Neuronal stem cell (in vitro differentiated cells): ENCODE measurements around the gene NEDD9.
A peak's percentile ranks its signal among the peaks of the same experiment; 100 is the strongest.

ENCODE experiments used
- DNase-seq: peaks from one replicate; pipeline ENCODE4 v3.0.0-alpha.2; 2013; ENCODE audit warnings: low spot score
- H2AFZ ChIP-seq: one replicate; pipeline ENCODE4 v1.6.1; 2013; ENCODE audit warnings: mild to moderate bottlenecking, low read length, inconsistent platforms
- H2AK5ac ChIP-seq: 2 replicates; pipeline ENCODE4 v1.6.1; 2013; ENCODE audit warnings: low read depth, mild to moderate bottlenecking, inconsistent platforms, low read length, moderate library complexity, mixed read lengths
- H2BK120ac ChIP-seq: 2 replicates; pipeline ENCODE4 v1.6.1; 2013; ENCODE audit warnings: low read depth, mild to moderate bottlenecking, inconsistent platforms, low read length, moderate library complexity, mixed read lengths
- H2BK12ac ChIP-seq: one replicate; pipeline ENCODE4 v1.6.1; 2013; ENCODE audit warnings: low read length, inconsistent platforms
- H2BK15ac ChIP-seq: 2 replicates; pipeline ENCODE4 v1.6.1; 2013; ENCODE audit warnings: mild to moderate bottlenecking, low read length, inconsistent platforms, mixed read lengths
- H2BK5ac ChIP-seq: one replicate; pipeline ENCODE4 v1.6.1; 2013; ENCODE audit warnings: inconsistent platforms, mild to moderate bottlenecking, low read length, moderate library complexity
- H3K14ac ChIP-seq: one replicate; pipeline ENCODE4 v1.6.1; 2013; ENCODE audit warnings: low read length, inconsistent platforms
- H3K18ac ChIP-seq: 2 replicates; pipeline ENCODE4 v1.6.1; 2013; ENCODE audit warnings: low read length, inconsistent platforms
- H3K23ac ChIP-seq: 2 replicates; pipeline ENCODE4 v1.6.1; 2013; ENCODE audit warnings: low read depth, mild to moderate bottlenecking, mixed read lengths, low read length, inconsistent platforms; ENCODE audit not compliant: poor library complexity
- H3K27ac ChIP-seq: replicated peaks from 3 replicates; pipeline ENCODE4 v1.5.1; 2013; ENCODE audit warnings: low read length, inconsistent platforms
- H3K27me3 ChIP-seq, 3 experiments: 2 replicates each; pipeline ENCODE4 v1.6.1; 2013; ENCODE audit warnings: low read length in 3 of 3, mild to moderate bottlenecking in 2 of 3, inconsistent platforms in 1 of 3, low read depth in 1 of 3, mixed read lengths in 1 of 3, moderate library complexity in 1 of 3; ENCODE audit not compliant: control insufficient read depth in 3 of 3, insufficient read depth in 3 of 3
- H3K36me3 ChIP-seq, 2 donors: replicated peaks in 1 of 2; 2 replicates each; pipeline ENCODE4 v1.6.1; 2013; ENCODE audit warnings: low read length in 2 of 2; ENCODE audit not compliant: control insufficient read depth in 2 of 2, insufficient read depth in 2 of 2
- H3K4ac ChIP-seq: 2 replicates; pipeline ENCODE4 v1.6.1; 2013; ENCODE audit warnings: inconsistent platforms, mild to moderate bottlenecking, low read length, moderate library complexity
- H3K4me1 ChIP-seq, 2 donors: 1 replicate in 1 of 2; 2 replicates in 1 of 2; pipeline ENCODE4 v1.6.1; 2013; ENCODE audit warnings: low read length in 2 of 2, low read depth in 1 of 2; ENCODE audit not compliant: control insufficient read depth in 2 of 2, insufficient read depth in 1 of 2
- H3K4me2 ChIP-seq: one replicate; pipeline ENCODE4 v1.6.1; 2013; ENCODE audit warnings: mild to moderate bottlenecking, low read length, inconsistent platforms; ENCODE audit not compliant: insufficient read depth, poor library complexity, severe bottlenecking
- H3K4me3 ChIP-seq, 2 donors: 2 replicates each; pipeline ENCODE4 v1.5.1; 2013; ENCODE audit warnings: low read length in 2 of 2, mild to moderate bottlenecking in 2 of 2, inconsistent platforms in 1 of 2, moderate library complexity in 1 of 2
- H3K79me1 ChIP-seq: one replicate; pipeline ENCODE4 v1.6.1; 2013; ENCODE audit warnings: low read depth, mild to moderate bottlenecking, inconsistent platforms, low read length, moderate library complexity
- H3K9ac ChIP-seq: one replicate; pipeline ENCODE4 v1.6.1; 2013; ENCODE audit warnings: mild to moderate bottlenecking, low read depth, low read length, inconsistent platforms; ENCODE audit not compliant: poor library complexity
- H3K9me3 ChIP-seq, 2 donors: replicated peaks in 1 of 2; 2 replicates each; pipeline versions ENCODE3 to v1.6.1; 2013; ENCODE audit warnings: low read length in 2 of 2, mild to moderate bottlenecking in 2 of 2, inconsistent platforms in 1 of 2, low read depth in 1 of 2, mixed read lengths in 1 of 2, moderate library complexity in 1 of 2; ENCODE audit not compliant: control insufficient read depth in 2 of 2, insufficient read depth in 1 of 2
- H4K8ac ChIP-seq: one replicate; pipeline ENCODE4 v1.6.1; 2013; ENCODE audit warnings: low read depth, mild to moderate bottlenecking, inconsistent platforms, low read length, moderate library complexity
- H4K91ac ChIP-seq: one replicate; pipeline ENCODE4 v1.6.1; 2013; ENCODE audit warnings: low read length, low read depth, mild to moderate bottlenecking, inconsistent platforms; ENCODE audit not compliant: poor library complexity
- WGBS, 2 donors: extraction: QIAGEN DNeasy Blood & Tissue Kit; methylation state at CpG; one replicate each; pipeline ENCODE4 v1.1.7; 2013; ENCODE audit warnings: missing lambda C conversion rate in 2 of 2, mixed read lengths in 1 of 2; ENCODE audit not compliant: insufficient read length in 2 of 2, insufficient replicate concordance in 1 of 2; ENCODE audit errors: extremely low coverage in 2 of 2; 5-methylcytosine and 5-hydroxymethylcytosine counted together

Gene NEDD9

DNA sequence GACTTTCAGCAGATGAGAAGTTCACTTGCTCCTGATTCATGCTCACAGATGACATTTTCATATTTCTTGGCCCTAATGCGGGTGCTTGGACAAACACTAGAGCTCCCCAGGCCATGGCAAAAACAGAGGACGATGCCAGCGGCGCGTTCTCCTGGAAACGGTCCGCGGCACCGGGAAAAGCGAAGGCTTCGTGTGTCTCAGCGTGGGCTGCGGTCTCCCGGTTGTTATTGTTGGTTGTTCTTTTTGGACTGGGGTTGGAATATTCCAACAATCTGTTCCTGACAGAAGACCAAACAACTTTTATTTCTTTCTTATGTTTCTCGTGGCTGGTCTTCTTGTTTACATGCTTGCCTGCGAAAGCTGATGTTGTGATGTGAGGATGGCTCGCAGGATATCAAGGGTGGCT, 46.8 kb upstream of the NEDD9 start:
- Histone ChIP-seq H3K9ac (no peak overlapping the region), H3K36me3 (no peaks in the 10 kb centered on the region), H3K14ac (no peak overlapping the region)

DNA sequence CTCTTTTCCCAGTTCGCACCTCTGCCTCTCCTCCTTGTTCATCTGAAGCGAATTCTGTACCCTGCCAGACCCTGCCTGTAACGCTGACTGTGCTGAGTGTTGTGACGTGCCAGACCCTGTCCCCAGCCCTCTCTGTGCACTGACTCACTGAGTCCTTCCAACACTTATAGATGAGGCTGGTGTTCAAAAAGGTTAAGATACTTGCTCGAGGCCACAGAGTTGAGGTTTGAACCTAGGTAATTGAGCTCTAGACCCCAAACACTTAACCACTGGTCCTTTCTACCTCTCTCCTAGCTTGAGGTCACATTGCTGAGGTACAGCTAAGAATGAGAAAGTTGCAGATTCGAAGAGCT, 45.7 kb upstream of the NEDD9 start:
- Histone ChIP-seq H2BK12ac (peak overlapping the region; percentile 43), H2BK5ac (no peak overlapping the region), H3K23ac (no peak overlapping the region), H3K4ac (peak overlapping the region; percentile 8), H2AFZ (peak overlapping the region; percentile 70), H2BK120ac (peak overlapping the region; percentile 2), H4K91ac (peak overlapping the region; percentile 4), H3K4me1 (peaks cover 21 to 27% of the 10 kb centered on the region in 2 donors), H4K8ac (no peak overlapping the region), H2AK5ac (no peak overlapping the region), H3K79me1 (no peaks in the 10 kb centered on the region), H3K9ac (no peak overlapping the region), H3K9me3 (no peaks in the 10 kb centered on the region), H3K4me2 (no peak overlapping the region), H3K36me3 (no peaks in the 10 kb centered on the region), H2BK15ac (peak overlapping the region; percentile 4), H3K14ac (no peak overlapping the region), H3K4me3 (no peak overlapping the region), H3K27me3 (no peaks in the 10 kb centered on the region), H3K27ac (peak overlapping the region; percentile 88), H3K18ac (peak overlapping the region; percentile 90)
- no peak for DNase-seq
- WGBS, 2 donors = no CpG with 5 or more reads among the region's 6 CpGs

More for the DNA sequence above, 46.8 kb upstream of the NEDD9 start:
- Histone ChIP-seq H3K79me1 (no peaks in the 10 kb centered on the region), H2BK5ac (no peak overlapping the region), H3K23ac (no peak overlapping the region), H3K4ac (no peak overlapping the region), H3K9me3 (no peaks in the 10 kb centered on the region), H2AFZ (peak overlapping the region; percentile 4), H2BK15ac (peak overlapping the region; percentile 33), H3K27me3 (no peaks in the 10 kb centered on the region), H3K18ac (peak overlapping the region; percentile 69), H3K4me3 (no peak overlapping the region), H2AK5ac (no peak overlapping the region), H2BK120ac (peak overlapping the region; percentile 1), H3K4me2 (no peak overlapping the region), H4K91ac (no peak overlapping the region), H3K27ac (no peak overlapping the region), H3K4me1 (peaks cover 21 to 27% of the 10 kb centered on the region in 2 donors), H2BK12ac (peak overlapping the region; percentile 51), H4K8ac (no peak overlapping the region)
- no CpG with 5 or more reads among the region's 17 CpGs for WGBS, 2 donors
- DNase-seq = no peak

DNA sequence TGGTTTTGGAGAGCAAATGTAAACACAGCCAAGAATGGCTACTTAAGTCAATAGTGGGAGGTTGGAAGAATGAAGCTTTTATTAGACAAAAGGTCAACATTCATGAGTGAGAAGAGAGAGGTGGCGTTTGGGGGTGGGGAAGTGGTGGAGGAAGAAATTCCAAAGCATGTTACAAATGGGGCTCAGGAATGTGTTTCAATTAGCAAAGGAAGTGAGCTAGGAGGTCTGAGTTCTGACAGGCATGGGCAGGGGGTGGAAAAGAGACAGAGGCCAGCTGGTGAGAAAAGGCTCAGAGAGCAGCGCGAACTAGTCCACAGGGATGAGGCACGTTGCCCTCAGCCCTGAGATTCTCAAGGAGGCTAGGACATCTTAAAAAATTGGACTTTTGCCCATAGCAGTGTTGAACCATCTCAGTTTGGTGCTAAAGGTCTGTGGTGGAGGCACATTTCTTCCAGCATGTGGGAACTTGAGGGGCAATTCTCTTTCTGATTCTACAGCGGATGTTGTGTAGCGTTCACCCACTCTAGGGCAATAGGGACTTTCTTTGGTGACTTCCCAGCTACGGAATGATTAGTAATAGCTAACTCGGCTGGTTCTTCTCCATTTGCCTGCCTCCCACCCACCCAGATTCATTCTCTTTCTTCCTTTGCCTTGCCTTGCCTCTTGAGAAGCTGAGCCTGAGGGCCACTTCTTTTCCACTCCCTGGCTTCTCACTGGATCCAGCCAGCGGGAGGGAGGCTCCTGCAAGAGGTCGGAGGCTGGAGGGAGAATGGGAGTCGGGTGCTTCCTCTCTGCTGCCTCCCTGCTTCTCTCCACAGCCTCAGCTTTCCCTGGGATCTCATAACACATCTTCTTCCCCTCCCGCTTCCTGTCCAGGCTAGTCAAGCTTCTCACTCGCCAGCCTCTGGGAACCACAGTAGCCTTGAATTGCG, 45.1 kb upstream of the NEDD9 start:
- no peak overlapping the region for H2AK5ac ChIP-seq
- H2BK120ac ChIP-seq = peak overlapping the region; percentile 2
- H3K27ac ChIP-seq = peak overlapping the region; percentile 88
- DNase-seq = peak; percentile 66
- H3K4me3 ChIP-seq = no peak overlapping the region
- H3K14ac ChIP-seq = no peak overlapping the region
- peak overlapping the region; percentile 19 for H3K4me2 ChIP-seq
- peak overlapping the region; percentile 70 for H2AFZ ChIP-seq
- peaks cover 21 to 29% of the 10 kb centered on the region in 2 donors for H3K4me1 ChIP-seq
- peak overlapping the region; percentile 90 for H3K18ac ChIP-seq
- no peak overlapping the region for H4K8ac ChIP-seq
- no peaks in the 10 kb centered on the region for H3K9me3 ChIP-seq
- no peaks in the 10 kb centered on the region for H3K36me3 ChIP-seq
- no peak overlapping the region for H3K23ac ChIP-seq
- peak overlapping the region; percentile 4 for H4K91ac ChIP-seq
- no CpG with 5 or more reads among the region's 14 CpGs for WGBS, 2 donors
- H3K9ac ChIP-seq = no peak overlapping the region
- no peaks in the 10 kb centered on the region for H3K27me3 ChIP-seq
- H2BK15ac ChIP-seq = peak overlapping the region; percentile 4
- no peak overlapping the region for H2BK5ac ChIP-seq
- H2BK12ac ChIP-seq = peak overlapping the region; percentile 43
- no peaks in the 10 kb centered on the region for H3K79me1 ChIP-seq
- H3K4ac ChIP-seq = peak overlapping the region; percentile 8

GRCh38 chr6:11276911-11277274, 44.4 kb upstream of the NEDD9 start:
- Histone ChIP-seq H4K8ac (no peak overlapping the region), H3K27me3 (no peaks in the 10 kb centered on the region), H3K27ac (peak overlapping the region; percentile 80), H3K14ac (no peak overlapping the region), H2BK15ac (no peak overlapping the region), H3K4ac (no peak overlapping the region), H3K36me3 (no peaks in the 10 kb centered on the region), H2BK120ac (no peak overlapping the region), H3K9ac (no peak overlapping the region), H4K91ac (no peak overlapping the region), H3K4me2 (no peak overlapping the region), H2BK5ac (no peak overlapping the region), H2AK5ac (no peak overlapping the region), H2BK12ac (no peak overlapping the region), H3K4me3 (no peak overlapping the region), H3K23ac (no peak overlapping the region), H2AFZ (peak overlapping the region; percentile 70), H3K79me1 (no peaks in the 10 kb centered on the region), H3K9me3 (no peaks in the 10 kb centered on the region), H3K18ac (no peak overlapping the region), H3K4me1 (peaks cover 21 to 30% of the 10 kb centered on the region in 2 donors)
- no peak for DNase-seq
- no CpG with 5 or more reads among the region's 4 CpGs for WGBS, 2 donors
